ENCODE results near the gene FLRT1. TPM values are rescaled to one million over a fixed set of nuclear protein-coding genes. Genes with fewer than 3 reads are reported as not detected.

The FLRT1 gene
- total and polyA plus RNA-seq, 2 of the 13 experiments (the other 11 are each of a cell fraction or from before 2014, with no cell fraction given) = 0.02 to 0.08 TPM

DNA sequence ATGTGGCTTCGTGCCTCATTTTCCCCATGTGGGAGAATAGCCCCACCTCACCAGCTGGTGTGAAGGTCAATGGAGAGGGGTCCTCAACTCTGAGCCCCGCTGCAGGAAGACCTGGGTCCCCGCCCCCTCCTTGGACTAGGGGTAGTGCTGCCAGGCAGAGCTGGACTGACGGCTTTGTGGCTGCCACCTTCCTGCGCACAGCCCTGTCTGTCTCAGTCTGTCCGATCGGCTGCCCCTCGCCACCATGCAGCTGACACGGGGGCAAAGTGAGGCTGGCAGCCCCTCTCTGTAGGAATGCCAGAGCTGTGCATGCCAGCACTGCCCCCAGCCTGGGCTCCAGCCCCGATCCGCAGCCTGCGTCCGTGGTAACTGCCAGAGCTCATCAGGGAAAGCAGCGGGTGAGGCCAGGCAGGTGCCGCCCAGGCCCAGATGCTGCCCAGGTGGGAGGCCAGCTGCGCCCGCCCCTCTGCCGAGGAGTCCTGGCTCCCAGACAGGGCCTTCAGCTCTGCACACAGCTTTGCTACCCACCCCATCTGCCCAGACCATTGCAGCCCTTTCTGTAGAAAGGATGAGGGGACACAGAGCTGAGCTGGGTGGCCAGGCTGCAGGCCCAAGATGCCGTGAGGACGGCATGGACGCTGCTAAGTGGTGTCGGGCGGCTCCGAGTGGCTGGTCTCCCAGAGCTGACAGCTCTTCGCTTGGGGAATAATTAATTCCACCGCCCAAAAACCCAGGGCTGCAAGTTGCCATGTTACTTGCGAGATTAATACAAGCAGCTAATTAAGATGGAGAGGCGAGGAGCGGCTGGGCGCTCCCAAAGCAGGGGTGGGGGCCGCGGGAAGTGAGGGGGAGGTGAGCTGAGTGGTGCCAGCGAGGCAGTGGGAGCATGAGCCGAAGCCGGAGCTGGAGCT lies 19.5 kb upstream of the FLRT1 start:
- CTCF ChIA-PET (ENCODE audit: low intra/inter-chr PET ratio, low total read pairs) = no interaction called here
- in situ Hi-C loops (cut with HindIII; ENCODE audit: extremely low pct_ligation_motif_present, low pct_unique_long_range_greater_than_20kb) = no loop called here
- no peak overlapping the region for H3K4me3 ChIP-seq (replicated peaks in 1 of 3; ENCODE audit: insufficient read depth in 1 of 3, low read depth in 2 of 3, low read length in 3 of 3)
- H2AFZ ChIP-seq (ENCODE audit: low read length) = no peak overlapping the region
- DNase-seq (ENCODE audit: low spot score) (no peak), FAIRE-seq (no peak), ATAC-seq (no peak)
- 0 out of 2 replicates have a peak, but pooled peaks cover 4% of the 10 kb centered on the region for H4K20me1 ChIP-seq (ENCODE audit: insufficient read depth, low read length)
- H3K36me3 ChIP-seq (replicated peaks in 1 of 2; ENCODE audit: control insufficient read depth in 1 of 2, insufficient read depth in 2 of 2, low read length in 2 of 2) = no peaks in the 10 kb centered on the region
- POLR2A ChIA-PET = no interaction called here
- H3K9me3 ChIP-seq (ENCODE audit: low read length) = no peaks in the 10 kb centered on the region
- 84% methylated on average over 18 of the region's 35 CpGs for WGBS (ENCODE audit: low lambda C conversion rate)
- TF ChIP-seq, protein P1, sequence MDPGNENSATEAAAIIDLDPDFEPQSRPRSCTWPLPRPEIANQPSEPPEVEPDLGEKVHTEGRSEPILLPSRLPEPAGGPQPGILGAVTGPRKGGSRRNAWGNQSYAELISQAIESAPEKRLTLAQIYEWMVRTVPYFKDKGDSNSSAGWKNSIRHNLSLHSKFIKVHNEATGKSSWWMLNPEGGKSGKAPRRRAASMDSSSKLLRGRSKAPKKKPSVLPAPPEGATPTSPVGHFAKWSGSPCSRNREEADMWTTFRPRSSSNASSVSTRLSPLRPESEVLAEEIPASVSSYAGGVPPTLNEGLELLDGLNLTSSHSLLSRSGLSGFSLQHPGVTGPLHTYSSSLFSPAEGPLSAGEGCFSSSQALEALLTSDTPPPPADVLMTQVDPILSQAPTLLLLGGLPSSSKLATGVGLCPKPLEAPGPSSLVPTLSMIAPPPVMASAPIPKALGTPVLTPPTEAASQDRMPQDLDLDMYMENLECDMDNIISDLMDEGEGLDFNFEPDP (CRISPR knock-in tag; conservative IDR thresholded peaks at IDR 0.05) = no peak
- TF ChIP-seq ZNF775 (CRISPR knock-in tag; IDR thresholded peaks at IDR 0.05; ENCODE audit: borderline replicate concordance) = no peak
- no peak for TF ChIP-seq NR2F2 (IDR thresholded peaks at IDR 0.05; ENCODE audit: borderline replicate concordance, low read depth)
- no peak for TF ChIP-seq CHCHD3 (CRISPR knock-in tag; IDR thresholded peaks at IDR 0.05)
- TF ChIP-seq TARDBP (CRISPR knock-in tag; IDR thresholded peaks at IDR 0.05) = no peak
- no peak for TF ChIP-seq ZNF781 (CRISPR knock-in tag; IDR thresholded peaks at IDR 0.05; ENCODE audit: borderline replicate concordance, not compliant biosample characterization)
- no peak for TF ChIP-seq ZNF562 (CRISPR knock-in tag; IDR thresholded peaks at IDR 0.05; ENCODE audit: borderline replicate concordance)
- TF ChIP-seq MTF2 (CRISPR knock-in tag; IDR thresholded peaks at IDR 0.05; ENCODE audit: borderline replicate concordance) = no peak
- TF ChIP-seq, protein P2, sequence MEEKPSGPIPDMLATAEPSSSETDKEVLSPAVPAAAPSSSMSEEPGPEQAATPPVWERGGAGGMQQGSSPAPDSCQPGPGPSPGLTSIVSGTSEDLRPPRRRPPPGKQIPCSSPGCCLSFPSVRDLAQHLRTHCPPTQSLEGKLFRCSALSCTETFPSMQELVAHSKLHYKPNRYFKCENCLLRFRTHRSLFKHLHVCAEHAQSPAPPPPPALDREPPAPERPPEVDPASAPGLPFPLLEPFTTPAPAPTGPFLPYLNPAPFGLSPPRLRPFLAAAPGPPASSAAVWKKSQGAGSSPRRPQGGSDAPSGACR (CRISPR knock-in tag; IDR thresholded peaks at IDR 0.05) = no peak
- no peak for TF ChIP-seq JARID2 (CRISPR knock-in tag; IDR thresholded peaks at IDR 0.05; ENCODE audit: insufficient replicate concordance)
- no peak for TF ChIP-seq ZNF207 (IDR thresholded peaks at IDR 0.05; ENCODE audit: borderline replicate concordance)
- TF ChIP-seq, protein P3, sequence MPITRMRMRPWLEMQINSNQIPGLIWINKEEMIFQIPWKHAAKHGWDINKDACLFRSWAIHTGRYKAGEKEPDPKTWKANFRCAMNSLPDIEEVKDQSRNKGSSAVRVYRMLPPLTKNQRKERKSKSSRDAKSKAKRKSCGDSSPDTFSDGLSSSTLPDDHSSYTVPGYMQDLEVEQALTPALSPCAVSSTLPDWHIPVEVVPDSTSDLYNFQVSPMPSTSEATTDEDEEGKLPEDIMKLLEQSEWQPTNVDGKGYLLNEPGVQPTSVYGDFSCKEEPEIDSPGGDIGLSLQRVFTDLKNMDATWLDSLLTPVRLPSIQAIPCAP (CRISPR knock-in tag; IDR thresholded peaks at IDR 0.05; ENCODE audit: low read depth) = no peak
- TF ChIP-seq, protein P4, sequence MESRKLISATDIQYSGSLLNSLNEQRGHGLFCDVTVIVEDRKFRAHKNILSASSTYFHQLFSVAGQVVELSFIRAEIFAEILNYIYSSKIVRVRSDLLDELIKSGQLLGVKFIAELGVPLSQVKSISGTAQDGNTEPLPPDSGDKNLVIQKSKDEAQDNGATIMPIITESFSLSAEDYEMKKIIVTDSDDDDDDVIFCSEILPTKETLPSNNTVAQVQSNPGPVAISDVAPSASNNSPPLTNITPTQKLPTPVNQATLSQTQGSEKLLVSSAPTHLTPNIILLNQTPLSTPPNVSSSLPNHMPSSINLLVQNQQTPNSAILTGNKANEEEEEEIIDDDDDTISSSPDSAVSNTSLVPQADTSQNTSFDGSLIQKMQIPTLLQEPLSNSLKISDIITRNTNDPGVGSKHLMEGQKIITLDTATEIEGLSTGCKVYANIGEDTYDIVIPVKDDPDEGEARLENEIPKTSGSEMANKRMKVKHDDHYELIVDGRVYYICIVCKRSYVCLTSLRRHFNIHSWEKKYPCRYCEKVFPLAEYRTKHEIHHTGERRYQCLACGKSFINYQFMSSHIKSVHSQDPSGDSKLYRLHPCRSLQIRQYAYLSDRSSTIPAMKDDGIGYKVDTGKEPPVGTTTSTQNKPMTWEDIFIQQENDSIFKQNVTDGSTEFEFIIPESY (CRISPR knock-in tag; IDR thresholded peaks at IDR 0.05) = no peak
- TF ChIP-seq ZNF776 (CRISPR knock-in tag; IDR thresholded peaks at IDR 0.05) = no peak
- no peak for TF ChIP-seq SP140L (CRISPR knock-in tag; IDR thresholded peaks at IDR 0.05; ENCODE audit: borderline replicate concordance)
- TF ChIP-seq KDM2A (CRISPR knock-in tag; IDR thresholded peaks at IDR 0.05; ENCODE audit: borderline replicate concordance, low read depth) = no peak
- H3K4me1 ChIP-seq (ENCODE audit: insufficient read depth, low read length) = no peaks in the 10 kb centered on the region
- no peak overlapping the region for H3K4me2 ChIP-seq (ENCODE audit: low read depth, low read length)
- H3K27ac ChIP-seq (ENCODE audit: extremely low read length, insufficient read depth, low read length) = no peak overlapping the region
- H3K79me2 ChIP-seq (ENCODE audit: insufficient read depth, low read length) = no peaks in the 10 kb centered on the region
- BruUV-seq (replicated peaks) = no TSS peak
- H3K27me3 ChIP-seq (ENCODE audit: control insufficient read depth in 1 of 2, insufficient read depth in 2 of 2, low read length in 2 of 2) = no peaks in the 10 kb centered on the region
- intact Hi-C loops (cut with micrococcal nuclease; ENCODE audit: unreplicated experiment) = no loop called here
- H3K9ac ChIP-seq (ENCODE audit: insufficient read depth, low read depth, low read length) = no peak overlapping the region
